ENCODE measurements around the gene GABRR3. TPM values are rescaled to one million over a fixed set of nuclear protein-coding genes. Genes with fewer than 3 reads are reported as not detected.
"Not testable (repeated sequence)": the region's sequence is repeated elsewhere in the genome, so short reads cannot be mapped to it uniquely, and the experiment has no call there.

Gene GABRR3
- total RNA-seq, 1 donor from 2014 or later = not detected

- Mint-ChIP-seq H3K27me3 (ENCODE audit: low read depth) (no peaks in the 10 kb centered on the region), H3K27ac (no peak overlapping the region), H3K9me3 (peaks cover 6% of the 10 kb centered on the region), H3K4me3 (no peak overlapping the region), H3K36me3 (no peaks in the 10 kb centered on the region), H3K4me1 (peaks cover 18% of the 10 kb centered on the region)
- no peak for TF ChIP-seq CTCF (IDR thresholded peaks at IDR 0.05; ENCODE audit: unreplicated experiment)
- no peak for DNase-seq (ENCODE audit: low spot score in 2 of 2, unreplicated experiment in 2 of 2)
Observed at GRCh38 chr3:98014268-98014585, 20.9 kb downstream of the GABRR3 start.

- no peak overlapping the region for H3K27ac Mint-ChIP-seq
- no peak for DNase-seq (ENCODE audit: low spot score in 2 of 2, unreplicated experiment in 2 of 2)
- peaks cover 6% of the 10 kb centered on the region for H3K9me3 Mint-ChIP-seq
- no peaks in the 10 kb centered on the region for H3K27me3 Mint-ChIP-seq (ENCODE audit: low read depth)
- TF ChIP-seq CTCF (IDR thresholded peaks at IDR 0.05; ENCODE audit: unreplicated experiment) = no peak
- H3K36me3 Mint-ChIP-seq = no peaks in the 10 kb centered on the region
- H3K4me3 Mint-ChIP-seq = no peak overlapping the region
- peaks cover 18% of the 10 kb centered on the region for H3K4me1 Mint-ChIP-seq
Observed at GRCh38 chr3:98013411-98014267, 21.5 kb downstream of the GABRR3 start.

- Mint-ChIP-seq H3K27ac (no peak overlapping the region), H3K9me3 (peaks cover 6% of the 10 kb centered on the region), H3K4me3 (no peak overlapping the region), H3K4me1 (peaks cover 18% of the 10 kb centered on the region), H3K36me3 (no peaks in the 10 kb centered on the region), H3K27me3 (ENCODE audit: low read depth) (no peaks in the 10 kb centered on the region)
- no peak for TF ChIP-seq CTCF (IDR thresholded peaks at IDR 0.05; ENCODE audit: unreplicated experiment)
- DNase-seq (ENCODE audit: low spot score in 2 of 2, unreplicated experiment in 2 of 2) = no peak
Observed at GRCh38 chr3:98012979-98013378, 22.1 kb downstream of the GABRR3 start.

GRCh38 chr3:98010883-98011449, 24.1 kb downstream of the GABRR3 start:
- not testable (repeated sequence) for DNase-seq (ENCODE audit: low spot score in 2 of 2, unreplicated experiment in 2 of 2); H3K36me3 Mint-ChIP-seq; H3K27me3 Mint-ChIP-seq (ENCODE audit: low read depth); H3K27ac Mint-ChIP-seq; H3K4me3 Mint-ChIP-seq; H3K9me3 Mint-ChIP-seq
- H3K4me1 Mint-ChIP-seq = peaks cover 11% of the 10 kb centered on the region

GRCh38 chr3:98010194-98010882, 24.8 kb downstream of the GABRR3 start:
- H3K4me3 Mint-ChIP-seq = no peak overlapping the region
- H3K27ac Mint-ChIP-seq = no peak overlapping the region
- peaks cover 6% of the 10 kb centered on the region for H3K9me3 Mint-ChIP-seq
- no peak for TF ChIP-seq CTCF (IDR thresholded peaks at IDR 0.05; ENCODE audit: unreplicated experiment)
- no peaks in the 10 kb centered on the region for H3K36me3 Mint-ChIP-seq
- no peaks in the 10 kb centered on the region for H3K27me3 Mint-ChIP-seq (ENCODE audit: low read depth)
- peaks cover 11% of the 10 kb centered on the region for H3K4me1 Mint-ChIP-seq
- DNase-seq (ENCODE audit: low spot score in 2 of 2, unreplicated experiment in 2 of 2) = no peak

GRCh38 chr3:98008855-98009254, 26.3 kb downstream of the GABRR3 start:
- Mint-ChIP-seq H3K36me3 (no peaks in the 10 kb centered on the region), H3K9me3 (peaks cover 6% of the 10 kb centered on the region), H3K4me3 (no peak overlapping the region), H3K27ac (no peak overlapping the region), H3K27me3 (ENCODE audit: low read depth) (no peaks in the 10 kb centered on the region), H3K4me1 (peaks cover 6% of the 10 kb centered on the region)
- TF ChIP-seq CTCF (IDR thresholded peaks at IDR 0.05; ENCODE audit: unreplicated experiment) = no peak
- DNase-seq (ENCODE audit: low spot score in 2 of 2, unreplicated experiment in 2 of 2) = no peak
